Activated CD8-positive, alpha-beta memory T cell treated with anti-CD3 and anti-CD28 coated beads for 4 hours (primary cell): ENCODE measurements around the gene ROBO1.
"Not testable (repeated sequence)": the region's sequence is repeated elsewhere in the genome, so short reads cannot be mapped to it uniquely, and the experiment has no call there.

ENCODE experiments used
- DNase-seq, 2 donors: peaks; one replicate each; pipeline ENCODE4 v3.0.0-alpha.2; 2020; ENCODE audit warnings: low read depth in 2 of 2

Gene ROBO1

GRCh38 chr3:79767905-79768267 lies at the start of gene ROBO1:
Gene ROBO1, minus strand, starts transcription at chr3:79767998.
- DNase-seq, result no peak

- no peak for DNase-seq
Observed at GRCh38 chr3:79817224-79817623, 49.4 kb upstream of the ROBO1 start.

GRCh38 chr3:79815478-79815877 lies 47.7 kb upstream of the ROBO1 start:
- DNase-seq, result no peak

- no peak for DNase-seq
Observed at GRCh38 chr3:79810581-79810980, 42.8 kb upstream of the ROBO1 start.

- no peak for DNase-seq
Observed at GRCh38 chr3:79810092-79810491, 42.3 kb upstream of the ROBO1 start.

- no peak for DNase-seq
Observed at GRCh38 chr3:79809106-79809505, 41.3 kb upstream of the ROBO1 start.

- DNase-seq, result no peak
Observed at GRCh38 chr3:79808515-79808914, 40.7 kb upstream of the ROBO1 start.

- not testable (repeated sequence) for DNase-seq
Observed at GRCh38 chr3:79790177-79790576, 22.4 kb upstream of the ROBO1 start.

- DNase-seq, result no peak
Observed at GRCh38 chr3:79773291-79773690, 5.5 kb upstream of the ROBO1 start.

GRCh38 chr3:79769229-79769628 lies 1.4 kb upstream of the ROBO1 start:
- DNase-seq, result no peak

- DNase-seq, result no peak
Observed at GRCh38 chr3:79767194-79767904, 449 bp downstream of the ROBO1 start.

- no peak for DNase-seq
Observed at GRCh38 chr3:79766496-79767193, 1.2 kb downstream of the ROBO1 start.

- no peak for DNase-seq
Observed at GRCh38 chr3:79765911-79766310, 1.9 kb downstream of the ROBO1 start.

- no peak for DNase-seq
Observed at GRCh38 chr3:79761441-79761840, 6.4 kb downstream of the ROBO1 start.

GRCh38 chr3:79751703-79752102 lies 16.1 kb downstream of the ROBO1 start:
- no peak for DNase-seq

GRCh38 chr3:79737530-79737929 lies 30.3 kb downstream of the ROBO1 start:
- DNase-seq, result no peak

GRCh38 chr3:79729096-79729495 lies 38.7 kb downstream of the ROBO1 start:
- DNase-seq, result no peak

GRCh38 chr3:79726786-79727185 lies 41.0 kb downstream of the ROBO1 start:
- DNase-seq, result no peak

- DNase-seq, result no peak
Observed at GRCh38 chr3:79724206-79724605, 43.6 kb downstream of the ROBO1 start.

- DNase-seq, result no peak
Observed at GRCh38 chr3:79690072-79690471, 77.7 kb downstream of the ROBO1 start.

- DNase-seq, result no peak
Observed at GRCh38 chr3:79685108-79685507, 82.7 kb downstream of the ROBO1 start.

GRCh38 chr3:79684041-79684440 lies 83.8 kb downstream of the ROBO1 start:
- no peak for DNase-seq

GRCh38 chr3:79672731-79673130 lies 95.1 kb downstream of the ROBO1 start:
- no peak for DNase-seq

GRCh38 chr3:79672075-79672474 lies 95.7 kb downstream of the ROBO1 start:
- no peak for DNase-seq
